ENCODE data around the gene DAPK1. TPM values are rescaled to one million over a fixed set of nuclear protein-coding genes. Genes with fewer than 3 reads are reported as not detected.

DAPK1 gene
- total RNA-seq, 1 donor, result 8.6 TPM

GRCh38 chr9:87520172-87520683, 22.6 kb downstream of the DAPK1 start:
- no peak overlapping the region for H3K4me3 ChIP-seq (ENCODE audit: low read depth, low read length)
- TF ChIP-seq, protein P1, sequence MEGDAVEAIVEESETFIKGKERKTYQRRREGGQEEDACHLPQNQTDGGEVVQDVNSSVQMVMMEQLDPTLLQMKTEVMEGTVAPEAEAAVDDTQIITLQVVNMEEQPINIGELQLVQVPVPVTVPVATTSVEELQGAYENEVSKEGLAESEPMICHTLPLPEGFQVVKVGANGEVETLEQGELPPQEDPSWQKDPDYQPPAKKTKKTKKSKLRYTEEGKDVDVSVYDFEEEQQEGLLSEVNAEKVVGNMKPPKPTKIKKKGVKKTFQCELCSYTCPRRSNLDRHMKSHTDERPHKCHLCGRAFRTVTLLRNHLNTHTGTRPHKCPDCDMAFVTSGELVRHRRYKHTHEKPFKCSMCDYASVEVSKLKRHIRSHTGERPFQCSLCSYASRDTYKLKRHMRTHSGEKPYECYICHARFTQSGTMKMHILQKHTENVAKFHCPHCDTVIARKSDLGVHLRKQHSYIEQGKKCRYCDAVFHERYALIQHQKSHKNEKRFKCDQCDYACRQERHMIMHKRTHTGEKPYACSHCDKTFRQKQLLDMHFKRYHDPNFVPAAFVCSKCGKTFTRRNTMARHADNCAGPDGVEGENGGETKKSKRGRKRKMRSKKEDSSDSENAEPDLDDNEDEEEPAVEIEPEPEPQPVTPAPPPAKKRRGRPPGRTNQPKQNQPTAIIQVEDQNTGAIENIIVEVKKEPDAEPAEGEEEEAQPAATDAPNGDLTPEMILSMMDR (IDR thresholded peaks at IDR 0.05; ENCODE audit: insufficient read depth, low read depth, low read length), result no peak

DNA sequence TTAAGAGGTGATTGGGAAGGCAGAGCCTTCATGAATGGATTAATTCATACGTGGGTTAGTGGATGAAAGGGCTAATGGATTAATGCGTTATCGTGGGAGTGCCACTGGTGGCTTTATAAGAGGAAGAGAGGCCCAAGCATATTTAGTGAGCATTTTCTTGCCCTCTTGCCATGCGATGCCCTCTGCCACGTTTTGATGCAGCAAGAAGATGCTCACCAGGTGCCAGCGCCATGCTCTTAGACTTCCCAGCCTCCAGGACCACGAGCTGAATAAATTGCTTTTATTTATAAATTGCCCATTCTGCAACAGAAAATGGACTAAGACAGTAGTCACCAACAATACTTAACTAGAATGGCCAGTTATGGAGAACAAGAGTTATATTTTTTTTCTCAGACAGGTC, 24.2 kb downstream of the DAPK1 start:
- TF ChIP-seq, protein P1 (IDR thresholded peaks at IDR 0.05; ENCODE audit: insufficient read depth, low read depth, low read length), result no peak

More at GRCh38 chr9:87520172-87520683, 22.6 kb downstream of the DAPK1 start:
- DNase-seq (ENCODE audit: low read depth), result no peak

GRCh38 chr9:87524061-87524460, 26.4 kb downstream of the DAPK1 start:
- no peak overlapping the region for H3K4me3 ChIP-seq (ENCODE audit: low read depth, low read length)
- TF ChIP-seq, protein P1 (IDR thresholded peaks at IDR 0.05; ENCODE audit: insufficient read depth, low read depth, low read length), result no peak
- DNase-seq (ENCODE audit: low read depth), result no peak

More for the DNA sequence above, 24.2 kb downstream of the DAPK1 start:
- no peak overlapping the region for H3K4me3 ChIP-seq (ENCODE audit: low read depth, low read length)
- no peak for DNase-seq (ENCODE audit: low read depth)

GRCh38 chr9:87525546-87526303, 28.1 kb downstream of the DAPK1 start:
- TF ChIP-seq, protein P1 (IDR thresholded peaks at IDR 0.05; ENCODE audit: insufficient read depth, low read depth, low read length), result no peak

DNA sequence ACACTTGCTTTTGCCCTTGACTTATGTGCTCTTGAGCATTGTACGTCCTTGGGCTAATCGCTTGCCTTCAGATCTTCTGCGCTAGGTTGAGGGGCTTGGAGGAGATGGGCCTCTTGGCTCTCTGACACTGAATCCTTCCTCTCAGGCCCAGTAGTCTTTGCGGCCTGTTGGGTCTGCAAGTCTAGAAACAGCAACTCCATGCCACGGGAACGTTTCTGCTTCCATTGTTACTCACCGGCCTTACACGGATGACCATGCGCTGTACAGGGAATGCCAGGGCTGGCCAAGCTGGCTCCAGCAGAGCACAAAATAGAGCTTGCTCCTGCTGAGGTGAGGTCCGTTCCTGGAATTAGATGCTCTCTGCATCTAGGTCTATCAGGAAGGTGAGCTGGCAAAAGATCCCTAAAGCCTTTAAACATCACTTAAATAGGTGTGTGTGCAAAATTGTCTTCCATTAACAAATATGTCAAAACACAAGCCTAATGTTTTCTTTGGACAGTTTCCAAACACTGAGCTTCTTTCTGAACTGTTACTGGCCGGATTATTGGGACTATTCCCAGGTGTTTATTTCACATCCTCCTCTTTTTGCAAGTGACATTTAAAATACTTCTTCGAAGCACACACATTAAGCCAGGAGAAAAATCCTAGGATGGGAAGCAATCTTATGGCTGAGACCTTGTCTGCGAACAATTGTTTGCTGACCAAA, 29.7 kb downstream of the DAPK1 start:
- TF ChIP-seq, protein P1 (IDR thresholded peaks at IDR 0.05; ENCODE audit: insufficient read depth, low read depth, low read length), result no peak

More at GRCh38 chr9:87525546-87526303, 28.1 kb downstream of the DAPK1 start:
- no peak for DNase-seq (ENCODE audit: low read depth)
- no peak overlapping the region for H3K4me3 ChIP-seq (ENCODE audit: low read depth, low read length)

GRCh38 chr9:87528969-87529368, 31.3 kb downstream of the DAPK1 start:
- no peak for DNase-seq (ENCODE audit: low read depth)
- TF ChIP-seq, protein P1 (IDR thresholded peaks at IDR 0.05; ENCODE audit: insufficient read depth, low read depth, low read length), result no peak
- H3K4me3 ChIP-seq (ENCODE audit: low read depth, low read length), result no peak overlapping the region

More for the DNA sequence above, 29.7 kb downstream of the DAPK1 start:
- H3K4me3 ChIP-seq (ENCODE audit: low read depth, low read length), result no peak overlapping the region
- no peak for DNase-seq (ENCODE audit: low read depth)
